Measurements from ENCODE around the gene TEC.

Gene TEC

DNA sequence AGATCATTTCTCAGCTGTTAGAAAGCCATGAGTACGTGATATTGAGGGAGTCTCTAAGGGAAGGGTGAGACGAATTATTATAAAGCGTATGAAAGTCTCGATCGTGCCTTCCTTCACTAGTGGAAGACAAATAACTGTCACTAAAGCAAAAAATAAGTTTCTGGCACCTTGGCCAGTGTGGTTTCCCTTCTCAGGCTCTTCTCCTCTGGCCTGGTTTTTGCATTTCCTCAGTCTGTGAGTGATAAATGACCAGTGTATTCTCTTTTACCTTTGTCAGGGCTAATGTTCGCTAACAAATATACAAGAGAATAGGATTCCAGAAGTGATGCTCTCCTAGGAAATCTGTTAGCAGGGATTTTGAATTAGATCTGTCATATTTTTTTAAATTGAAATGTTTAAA, 155.2 kb downstream of the TEC start:
- DNase-seq: no peak

DNA sequence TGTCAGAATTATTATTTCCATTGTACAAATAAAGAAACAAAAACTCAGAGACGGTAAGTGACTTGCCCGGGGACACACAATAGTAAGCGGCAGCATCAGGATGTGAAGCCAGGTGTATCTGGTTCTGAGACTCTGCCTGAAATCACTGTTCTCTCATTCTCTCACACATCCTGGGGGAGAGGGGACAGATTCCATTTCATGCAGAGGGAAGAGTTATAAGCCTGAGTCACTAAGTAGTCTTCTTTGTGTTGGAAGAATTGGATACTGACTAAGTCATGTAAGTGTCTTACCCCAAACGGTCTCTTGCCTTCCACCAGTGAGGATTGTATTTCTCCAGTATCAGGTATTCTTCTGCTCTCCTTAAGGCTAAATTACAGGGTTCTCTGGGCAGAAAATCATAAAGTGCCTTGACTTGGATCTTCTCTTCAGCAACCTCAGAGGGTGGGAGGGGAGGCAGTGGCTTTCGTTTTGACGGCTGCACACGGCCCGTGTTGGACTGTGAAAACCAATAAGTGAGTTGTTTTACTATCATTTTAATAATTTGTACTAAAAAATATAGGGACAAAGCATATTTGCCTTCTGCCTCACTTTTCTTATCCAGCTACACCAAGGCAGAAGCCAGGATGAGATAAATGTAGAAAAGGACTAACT, 157.5 kb downstream of the TEC start:
- DNase-seq: no peak

DNA sequence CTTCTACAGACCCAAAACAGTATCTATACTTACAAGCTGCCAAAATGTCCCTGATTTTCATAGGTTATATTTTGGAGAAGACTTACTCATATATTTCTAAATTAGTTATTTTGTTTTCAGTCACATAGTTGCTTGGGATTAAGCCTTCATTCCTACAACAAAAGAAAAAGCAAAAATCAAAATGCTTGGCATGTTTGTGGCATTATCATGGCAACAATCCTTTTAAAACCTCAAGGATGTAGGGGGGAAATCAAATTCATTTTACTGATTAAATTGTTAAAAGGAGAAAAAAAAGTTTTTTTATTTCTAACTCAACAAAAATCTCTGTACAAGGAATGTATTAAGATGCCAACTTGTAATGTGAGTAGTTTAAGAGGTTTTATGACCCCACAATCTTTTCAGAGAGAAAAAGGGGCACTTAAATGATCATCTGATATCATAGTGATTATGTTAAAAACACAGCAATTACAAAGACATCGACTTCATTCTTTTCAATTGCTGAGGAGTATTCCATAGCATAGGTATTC, 159.1 kb downstream of the TEC start:
- no peak for DNase-seq

DNA sequence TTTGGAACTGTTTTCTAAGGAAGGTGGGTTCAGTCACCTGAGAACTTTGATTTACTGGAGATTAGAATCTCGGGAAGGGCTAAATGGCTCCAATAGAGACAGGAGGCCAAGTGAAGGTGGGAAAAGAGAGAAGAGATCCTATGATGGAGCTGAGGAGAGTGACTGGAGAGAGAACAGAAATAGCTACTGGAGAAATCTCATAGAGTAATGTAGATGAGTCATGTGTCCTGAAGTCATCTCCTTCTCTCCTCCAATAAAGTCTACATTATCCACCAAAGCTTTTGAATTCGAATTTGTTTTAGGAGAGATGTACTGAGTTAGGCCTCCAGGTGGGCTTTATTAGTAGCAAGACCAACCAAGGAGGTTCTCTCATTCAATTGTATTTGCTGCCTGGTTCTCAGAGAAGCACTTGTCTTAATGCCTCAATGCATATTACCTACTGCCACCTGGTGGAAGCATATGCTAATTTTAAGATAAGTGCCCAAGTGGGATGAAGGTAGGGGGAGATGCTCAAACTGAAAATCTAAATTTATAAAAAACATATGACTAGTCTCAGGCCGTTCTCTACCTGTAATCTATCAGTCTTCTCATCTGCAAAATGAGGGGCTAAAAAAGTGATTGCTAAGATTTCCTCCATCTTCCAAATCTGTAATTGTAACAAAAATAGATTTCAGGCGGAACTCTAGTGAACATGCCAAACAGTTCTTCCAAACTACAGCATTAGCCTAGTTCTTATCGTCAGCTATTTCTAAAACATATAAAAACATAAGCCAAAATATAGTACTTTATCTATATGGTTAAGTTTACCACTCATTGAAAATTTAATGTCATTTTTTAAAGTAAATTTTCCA, 160.0 kb downstream of the TEC start:
- DNase-seq: no peak

DNA sequence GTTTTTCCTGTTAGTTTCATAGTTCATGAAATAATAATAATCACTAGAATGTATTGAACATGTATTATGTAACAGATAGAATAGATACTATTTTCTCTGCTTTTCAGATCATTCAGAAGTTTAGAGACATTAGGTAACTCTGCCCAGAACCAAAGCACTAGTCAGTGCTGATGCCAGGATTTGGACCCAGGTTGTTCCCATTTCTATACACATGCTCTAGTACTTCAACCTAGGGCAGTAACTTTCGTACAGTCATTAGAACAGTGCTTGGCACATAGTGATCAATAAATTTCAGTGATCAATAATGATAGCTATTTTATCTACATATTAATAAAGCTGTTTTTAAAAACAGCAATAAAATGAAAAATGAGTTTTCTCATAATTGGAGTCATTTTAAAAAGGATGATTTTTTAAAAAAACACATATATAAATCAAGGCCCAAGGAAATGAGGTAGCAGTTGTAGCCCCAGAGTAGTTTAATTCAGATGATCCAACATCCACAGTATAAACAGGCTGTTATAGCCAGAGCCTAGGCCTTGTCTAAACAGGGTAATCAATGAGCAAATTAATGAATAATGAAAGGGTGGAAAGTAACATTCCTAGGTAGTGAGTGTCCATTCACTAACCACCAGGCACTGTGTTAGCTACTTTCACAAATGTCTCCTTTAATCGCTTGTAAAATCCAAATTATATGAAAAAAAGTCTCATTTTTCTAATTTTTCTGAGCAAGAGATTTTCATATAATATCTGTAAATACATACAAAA, 161.1 kb downstream of the TEC start:
- DNase-seq: no peak

DNA sequence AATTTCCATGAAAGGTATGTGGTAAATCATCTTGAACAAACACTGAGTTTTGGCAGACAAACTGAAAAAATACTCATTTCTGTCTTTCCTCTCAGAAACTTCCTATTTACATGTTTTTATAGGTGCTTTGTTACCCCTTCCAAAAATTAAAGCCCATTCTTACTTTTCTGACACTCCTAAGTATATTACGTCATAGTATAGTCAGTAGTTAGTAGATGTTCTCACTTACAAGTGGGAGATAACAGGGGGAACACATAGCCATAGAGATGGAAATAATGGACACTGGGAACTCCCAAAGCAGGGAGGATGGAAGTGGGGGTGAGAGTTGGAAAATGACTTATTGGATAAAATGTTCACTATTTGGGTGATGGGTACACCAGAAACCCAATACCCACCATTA, 164.4 kb downstream of the TEC start:
- DNase-seq: no peak

DNA sequence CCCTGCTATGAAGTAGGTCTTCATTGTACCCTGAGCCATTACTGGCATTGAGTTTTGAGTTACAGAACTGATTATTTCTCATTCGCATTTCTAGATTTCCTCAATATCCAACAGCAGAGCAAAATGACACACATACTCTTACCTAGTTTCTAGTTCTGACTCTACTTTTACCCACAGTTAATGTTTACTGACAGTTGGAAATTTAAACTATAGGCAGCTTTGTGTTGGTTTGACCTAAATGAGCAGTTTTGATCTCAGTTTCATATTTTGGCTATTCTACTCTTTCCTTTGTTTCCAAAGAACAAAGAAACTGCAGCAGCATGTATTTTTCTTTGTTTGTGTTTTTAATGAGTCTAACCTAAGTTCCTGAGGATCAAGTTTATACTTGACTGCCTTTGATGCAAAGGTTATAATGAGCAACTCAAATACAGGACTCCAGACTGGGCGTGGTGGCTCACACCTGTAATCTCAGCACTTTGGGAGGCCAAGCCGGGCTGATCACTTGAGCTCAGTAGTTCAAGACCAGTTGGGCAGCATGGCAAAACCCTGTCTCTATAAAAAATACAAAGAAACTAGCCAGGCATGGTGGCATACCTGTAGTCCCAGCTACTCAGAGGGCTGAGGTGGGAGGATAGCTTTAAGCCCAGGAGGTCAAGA, 166.0 kb downstream of the TEC start:
- DNase-seq: no peak

DNA sequence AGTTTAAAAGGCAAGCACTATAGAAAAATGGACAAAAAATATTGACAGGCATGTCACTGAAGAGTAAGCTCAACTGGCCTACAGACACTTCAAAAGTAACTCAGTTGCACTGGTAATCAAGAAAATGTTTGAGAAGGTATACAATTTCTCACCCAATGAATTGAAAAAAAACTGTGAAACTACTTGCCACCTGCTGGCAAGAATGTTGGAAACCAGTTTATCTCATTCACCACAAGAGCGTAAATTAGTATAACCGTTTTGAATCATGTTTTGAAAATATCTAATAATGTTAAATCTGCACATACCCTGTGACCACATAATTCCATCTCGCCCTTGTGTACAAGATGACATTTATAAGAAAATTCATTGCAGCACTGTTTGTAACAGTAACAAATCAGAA, 167.3 kb downstream of the TEC start:
- DNase-seq: no peak

DNA sequence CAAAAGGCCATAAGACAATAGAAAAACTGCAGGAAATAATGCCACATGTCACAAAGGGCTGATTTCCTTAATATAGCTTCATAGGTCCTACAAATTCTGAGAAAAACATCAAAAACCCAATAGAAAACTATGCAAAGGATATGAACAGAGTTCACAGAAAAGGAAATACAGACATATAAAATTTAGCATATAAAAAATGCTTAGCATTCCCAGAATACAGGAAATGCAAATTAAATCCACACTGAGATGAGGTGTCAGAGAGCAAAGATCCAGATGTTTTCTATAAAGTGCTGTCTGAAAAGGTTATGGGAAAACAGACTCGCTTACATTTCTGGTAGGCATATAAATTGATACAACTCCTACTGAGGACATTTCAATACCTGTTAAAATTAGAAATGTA, 169.4 kb downstream of the TEC start:
- DNase-seq: no peak

DNA sequence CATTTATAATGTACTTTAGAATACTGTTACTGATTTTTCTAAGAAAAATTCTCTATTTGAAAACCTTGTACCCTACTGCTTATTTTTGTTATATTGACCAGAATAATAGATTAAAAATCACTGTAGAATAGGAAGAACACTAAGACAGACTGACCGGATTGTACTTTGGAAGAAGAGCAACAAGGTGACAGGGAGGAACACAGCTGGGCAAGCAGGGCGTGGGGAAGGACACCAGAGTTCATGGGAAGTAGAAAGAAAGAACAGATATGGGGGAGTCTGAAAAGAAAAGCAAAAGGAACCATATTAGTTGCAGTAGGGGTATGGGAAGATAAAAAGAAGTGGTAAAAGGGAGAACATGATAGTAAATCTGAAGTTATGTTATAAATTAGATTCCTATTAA, 174.2 kb downstream of the TEC start:
- no peak for DNase-seq

DNA sequence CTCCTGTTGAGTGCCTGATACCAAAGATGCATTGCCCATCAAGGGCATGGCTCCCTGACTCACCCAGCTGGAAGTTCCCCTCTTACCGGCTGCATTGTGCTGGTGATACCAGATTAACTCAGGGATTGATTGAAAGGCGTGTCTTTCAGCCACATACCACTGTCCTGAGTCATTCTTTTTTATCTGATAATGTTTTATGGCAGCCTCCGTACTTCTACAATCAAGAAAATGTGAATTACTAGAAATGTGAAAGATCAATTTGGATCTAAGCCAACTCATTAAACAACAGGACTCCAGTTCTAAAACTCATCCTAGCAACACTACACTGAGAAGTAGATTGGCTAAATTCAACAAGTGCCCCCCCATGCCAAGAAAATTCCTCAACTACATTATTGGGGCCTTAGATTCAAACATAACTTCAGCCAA, 175.6 kb downstream of the TEC start:
- DNase-seq: no peak

DNA sequence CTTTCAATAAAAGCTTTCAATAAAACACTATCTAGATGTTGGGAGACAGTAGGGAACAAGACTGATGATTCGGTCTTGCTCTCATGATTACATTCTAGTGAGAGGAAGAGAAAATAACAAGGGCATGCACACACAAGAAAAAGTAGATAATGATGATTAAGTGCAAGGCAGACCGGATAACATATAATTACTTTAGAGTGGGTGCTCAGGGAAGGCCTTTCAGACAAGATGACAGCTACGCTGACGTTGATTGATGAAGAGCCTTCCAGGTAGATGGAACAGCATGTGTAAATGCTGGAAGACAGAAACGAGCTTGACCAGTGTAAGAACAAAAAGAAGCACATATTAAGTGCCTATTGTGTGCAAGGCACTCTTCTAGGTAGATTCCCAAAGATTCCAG, 179.0 kb downstream of the TEC start:
- DNase-seq: no peak

DNA sequence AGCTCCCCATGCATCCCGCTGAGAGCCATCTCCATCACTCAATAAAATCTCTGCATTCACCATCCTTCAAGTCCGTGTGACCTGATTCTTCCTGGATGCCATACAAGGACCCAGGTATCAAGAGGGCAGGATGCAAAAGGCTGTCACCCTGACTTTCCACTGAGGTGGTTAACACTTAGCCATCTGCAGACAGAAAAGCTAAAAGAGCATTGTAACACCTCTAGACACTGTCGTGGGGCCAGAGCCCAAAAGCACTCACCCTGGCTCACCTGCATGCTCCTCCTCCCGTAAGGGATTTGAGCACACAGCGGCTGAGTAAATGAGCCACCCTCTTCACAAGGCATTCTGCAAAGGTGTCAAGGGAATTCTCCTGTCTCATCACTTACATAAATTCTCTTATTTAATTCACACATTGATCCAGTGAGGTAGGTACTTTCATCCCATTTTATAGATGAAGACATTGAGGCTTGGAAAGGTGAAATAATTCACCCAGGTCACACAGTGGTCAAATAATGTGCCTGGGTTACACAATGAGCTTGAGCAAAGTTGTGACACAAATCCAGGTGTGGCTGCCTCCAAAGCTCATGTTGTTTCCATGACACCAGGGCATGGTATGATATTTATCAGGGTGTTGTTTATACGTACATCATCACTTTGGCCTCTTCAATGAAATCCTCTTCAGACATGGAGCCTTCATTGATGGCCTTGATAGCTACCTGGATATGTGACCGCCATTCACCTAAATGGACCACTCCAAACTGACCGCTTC, 183.6 kb downstream of the TEC start:
- no peak for DNase-seq

Data from femur (tissue), 1 donor.